NCI-H2107 (cell line): ENCODE results near the gene PIK3R1.

Experiments used
- DNase-seq: peaks from one replicate; lab custom pipeline; 2025; lab: John Stamatoyannopoulos, UW

PIK3R1 gene

GRCh38 chr5:68215208-68215897 is at the start of gene PIK3R1:
Gene PIK3R1, plus strand, starts transcription at chr5:68215756. Its CDS starts 10,920 bp downstream, at chr5:68226676.
- DNase-seq, result peak; percentile 57

- no peak for DNase-seq
These were observed 48.3 kb upstream of the PIK3R1 start for GRCh38 chr5:68167195-68167651.

- no peak for DNase-seq
These were observed 45.7 kb upstream of the PIK3R1 start for GRCh38 chr5:68169903-68170302.

- no peak for DNase-seq
These were observed 44.6 kb upstream of the PIK3R1 start for GRCh38 chr5:68170826-68171558.

- no peak for DNase-seq
These were observed 43.2 kb upstream of the PIK3R1 start for GRCh38 chr5:68172314-68172713.

GRCh38 chr5:68173007-68173406 is 42.5 kb upstream of the PIK3R1 start:
- no peak for DNase-seq

GRCh38 chr5:68176253-68176652 is 39.3 kb upstream of the PIK3R1 start:
- no peak for DNase-seq

GRCh38 chr5:68176802-68177479 is 38.6 kb upstream of the PIK3R1 start:
- no peak for DNase-seq

GRCh38 chr5:68177676-68178075 is 37.9 kb upstream of the PIK3R1 start:
- DNase-seq, result no peak

GRCh38 chr5:68178579-68178978 is 37.0 kb upstream of the PIK3R1 start:
- DNase-seq, result no peak

- no peak for DNase-seq
These were observed 35.2 kb upstream of the PIK3R1 start for GRCh38 chr5:68180121-68181038.

- DNase-seq, result no peak
These were observed 34.4 kb upstream of the PIK3R1 start for GRCh38 chr5:68181039-68181599.

GRCh38 chr5:68182094-68182493 is 33.5 kb upstream of the PIK3R1 start:
- no peak for DNase-seq

- DNase-seq, result no peak
These were observed 33.0 kb upstream of the PIK3R1 start for GRCh38 chr5:68182534-68182933.

GRCh38 chr5:68187268-68188055 is 28.1 kb upstream of the PIK3R1 start:
- DNase-seq, result no peak

- no peak for DNase-seq
These were observed 26.4 kb upstream of the PIK3R1 start for GRCh38 chr5:68189171-68189570.

GRCh38 chr5:68189613-68190012 is 25.9 kb upstream of the PIK3R1 start:
- no peak for DNase-seq

GRCh38 chr5:68190619-68191018 is 24.9 kb upstream of the PIK3R1 start:
- DNase-seq, result no peak

GRCh38 chr5:68191083-68191791 is 24.3 kb upstream of the PIK3R1 start:
- DNase-seq, result no peak

GRCh38 chr5:68192679-68193060 is 22.9 kb upstream of the PIK3R1 start:
- no peak for DNase-seq
